ENCODE measurements around the gene SH3GL2.
A peak's percentile ranks its signal among the peaks of the same experiment; 100 is the strongest.

The SH3GL2 gene

GRCh38 chr9:17578911-17579793 lies at the start of gene SH3GL2:
TSS of gene SH3GL2 (plus strand) at chr9:17579066.
- DNase-seq (ENCODE audit: low spot score): no peak

DNA sequence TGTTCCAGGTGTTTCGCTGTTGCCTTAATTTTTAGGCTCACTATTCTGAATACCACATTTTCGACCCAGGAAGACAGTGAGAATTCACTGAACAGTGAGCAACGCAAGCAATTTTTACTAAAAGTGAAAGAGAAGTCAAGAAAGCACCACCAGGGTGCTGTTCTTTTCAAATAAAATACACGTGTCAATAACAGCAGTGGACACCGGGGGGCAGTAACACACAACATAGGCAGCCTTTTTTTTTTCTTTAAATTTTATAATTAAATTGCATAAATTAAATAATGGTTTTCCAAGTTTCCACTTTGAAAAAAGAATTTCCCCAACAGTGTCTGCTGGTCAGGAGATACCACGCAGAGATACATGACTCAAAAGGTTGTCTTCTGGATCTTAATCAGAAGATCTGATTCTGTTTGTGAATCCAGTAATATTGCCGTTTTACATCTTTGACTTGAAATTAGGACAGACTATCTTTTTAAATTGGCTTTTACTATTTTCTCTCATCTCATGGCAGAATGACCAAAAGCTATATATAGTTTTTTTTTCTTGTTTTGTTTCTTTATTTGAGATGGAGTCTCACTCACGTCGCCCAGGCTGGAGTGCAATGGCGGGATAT lies 47.1 kb upstream of the SH3GL2 start:
- peak; percentile 20 for DNase-seq (ENCODE audit: low spot score)

DNA sequence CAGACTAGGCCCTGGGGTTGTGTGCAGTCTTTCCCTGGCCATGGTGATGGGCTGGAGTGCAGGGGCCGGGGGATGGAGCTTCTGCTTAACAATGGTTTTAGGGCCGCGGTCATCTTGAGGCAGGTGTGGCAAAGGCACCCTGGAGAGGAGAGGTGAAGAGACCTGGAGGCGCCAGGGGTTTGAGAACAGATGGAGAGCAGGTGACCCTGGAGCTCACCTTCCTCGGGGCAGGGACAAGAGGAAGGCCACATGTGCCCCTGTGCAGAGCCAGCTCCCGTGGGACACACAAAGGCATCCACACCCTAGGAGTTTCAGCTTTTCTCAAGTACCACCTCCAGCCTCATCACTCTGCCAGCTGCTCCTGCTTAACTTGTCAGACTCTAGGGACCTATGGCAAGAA lies 46.4 kb upstream of the SH3GL2 start:
- no peak for DNase-seq (ENCODE audit: low spot score)

DNA sequence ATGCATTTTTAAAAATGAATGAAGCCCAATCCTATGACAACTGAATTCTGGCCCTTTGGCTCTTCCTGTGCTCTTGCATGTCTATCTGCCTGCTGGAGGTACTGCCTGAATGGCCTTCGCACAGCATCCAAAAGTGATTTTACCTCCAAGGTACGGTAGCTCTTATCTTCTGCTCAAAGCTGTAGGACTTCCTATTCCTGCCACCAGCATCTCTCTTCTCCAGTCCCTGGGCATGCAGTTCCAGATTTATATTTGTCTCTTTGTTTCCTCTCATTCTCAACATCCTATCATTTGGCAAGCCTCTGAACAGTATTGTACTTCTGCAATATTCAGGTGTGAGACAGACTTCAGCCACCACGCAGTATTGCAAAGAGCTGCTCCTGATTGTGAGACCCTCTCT lies 43.7 kb upstream of the SH3GL2 start:
- no peak for DNase-seq (ENCODE audit: low spot score)

- DNase-seq (ENCODE audit: low spot score): no peak
Measured at GRCh38 chr9:17536027-17536426, 42.8 kb upstream of the SH3GL2 start.

- no peak for DNase-seq (ENCODE audit: low spot score)
Measured at GRCh38 chr9:17551023-17551422, 27.8 kb upstream of the SH3GL2 start.

- DNase-seq (ENCODE audit: low spot score): no peak
Measured at GRCh38 chr9:17555362-17556054, 23.4 kb upstream of the SH3GL2 start.

GRCh38 chr9:17556255-17556654 lies 22.6 kb upstream of the SH3GL2 start:
- no peak for DNase-seq (ENCODE audit: low spot score)

GRCh38 chr9:17556935-17557334 lies 21.9 kb upstream of the SH3GL2 start:
- DNase-seq (ENCODE audit: low spot score): no peak

- DNase-seq (ENCODE audit: low spot score): no peak
Measured at GRCh38 chr9:17571825-17572224, 7.0 kb upstream of the SH3GL2 start.

DNA sequence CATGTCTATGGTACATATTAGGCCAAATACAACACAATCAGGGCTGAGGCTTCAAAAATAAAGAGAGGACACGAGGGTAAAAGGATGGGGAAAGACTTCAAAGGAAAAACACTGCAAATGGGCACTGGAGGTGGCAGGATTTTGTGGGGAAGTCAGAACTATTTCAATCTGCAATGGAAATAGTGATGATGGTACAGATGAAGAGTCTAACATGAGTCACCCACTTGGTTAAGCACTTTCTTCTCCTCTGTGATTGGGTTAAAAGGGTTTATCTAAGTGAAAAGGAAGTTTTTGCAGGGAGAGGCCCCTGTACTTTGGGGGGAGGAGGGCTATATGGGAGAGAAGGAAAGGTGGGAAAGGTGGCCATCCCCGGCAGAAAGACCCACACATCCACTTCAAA lies 4.5 kb upstream of the SH3GL2 start:
- DNase-seq (ENCODE audit: low spot score): no peak

DNA sequence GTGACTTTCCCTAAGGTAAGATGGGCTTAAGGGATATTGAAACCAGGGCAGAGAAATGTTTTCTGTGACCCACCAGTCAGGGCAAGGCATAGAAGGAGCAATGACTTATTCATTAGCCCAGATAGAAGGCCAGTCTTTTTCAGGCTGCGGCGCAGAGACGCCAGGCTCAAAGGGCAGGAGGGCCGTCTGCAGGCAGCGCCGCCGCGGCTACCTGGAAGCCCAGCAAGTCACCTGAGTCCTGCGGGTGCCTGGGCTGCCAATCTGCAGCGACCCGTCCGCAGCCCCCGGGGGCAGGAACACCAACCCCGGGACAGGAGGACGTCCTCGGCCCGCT lies 322 bp upstream of the SH3GL2 start:
- DNase-seq (ENCODE audit: low spot score): no peak

DNA sequence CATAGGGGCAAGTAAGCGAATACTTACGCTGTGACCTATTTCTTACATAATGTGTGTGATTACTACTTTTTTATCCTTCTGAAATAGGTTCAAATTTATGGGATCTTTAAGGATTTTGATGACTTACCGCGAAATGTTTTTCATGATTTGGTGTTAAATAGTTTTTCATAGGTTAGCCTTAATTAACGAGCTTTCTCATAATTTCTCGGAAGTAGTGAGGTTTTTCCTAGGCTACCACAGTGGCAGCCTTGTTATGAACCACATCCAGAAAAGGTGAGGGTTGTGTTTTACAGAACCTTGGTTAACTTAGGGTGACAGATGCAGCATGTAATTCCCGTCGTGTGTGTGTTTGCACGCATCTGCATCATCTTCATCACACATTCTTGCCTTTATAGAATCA lies 1.3 kb downstream of the SH3GL2 start:
- DNase-seq (ENCODE audit: low spot score): no peak

DNA sequence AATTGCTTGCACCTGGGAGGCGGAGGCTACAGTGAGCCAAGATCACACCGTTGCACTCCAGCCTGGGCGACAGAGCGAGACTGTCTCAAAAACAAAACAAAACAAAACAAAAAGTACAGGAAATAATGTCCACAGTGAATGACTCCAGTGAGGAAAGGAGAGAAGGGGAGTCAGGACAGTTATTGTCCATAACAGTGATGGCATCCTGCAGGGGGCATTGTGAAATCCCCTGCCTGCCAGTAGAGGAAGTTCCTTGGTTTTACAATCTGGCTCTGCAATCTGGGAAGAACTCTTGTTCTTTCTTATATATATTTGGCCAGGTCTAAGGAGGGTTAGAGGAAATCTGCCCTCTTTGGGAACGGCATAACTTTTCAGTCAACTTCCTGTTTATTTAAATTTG lies 8.2 kb downstream of the SH3GL2 start:
- DNase-seq (ENCODE audit: low spot score): no peak

- no peak for DNase-seq (ENCODE audit: low spot score)
Measured at GRCh38 chr9:17588395-17588794, 9.5 kb downstream of the SH3GL2 start.

DNA sequence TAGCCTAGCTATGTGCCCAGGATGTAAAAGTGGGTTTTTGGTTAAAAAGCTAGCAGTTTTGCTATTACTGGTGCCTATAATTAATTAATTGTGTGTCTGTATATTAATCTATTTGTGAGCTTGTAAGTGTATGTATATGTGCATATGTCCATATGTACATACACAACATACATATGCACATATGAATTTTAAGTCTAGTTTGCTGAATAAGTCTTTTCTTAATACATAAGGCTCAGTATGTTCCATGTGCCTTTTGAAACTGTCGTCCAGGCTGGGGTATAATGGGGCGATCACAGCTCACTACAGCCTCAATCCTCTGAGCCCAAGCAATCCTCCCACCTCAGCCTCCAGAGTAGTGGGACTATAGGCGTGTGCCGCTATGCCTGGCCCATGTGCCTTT lies 10.1 kb downstream of the SH3GL2 start:
- DNase-seq (ENCODE audit: low spot score): no peak

- DNase-seq (ENCODE audit: low spot score): no peak
Measured at GRCh38 chr9:17589771-17590170, 10.9 kb downstream of the SH3GL2 start.

DNA sequence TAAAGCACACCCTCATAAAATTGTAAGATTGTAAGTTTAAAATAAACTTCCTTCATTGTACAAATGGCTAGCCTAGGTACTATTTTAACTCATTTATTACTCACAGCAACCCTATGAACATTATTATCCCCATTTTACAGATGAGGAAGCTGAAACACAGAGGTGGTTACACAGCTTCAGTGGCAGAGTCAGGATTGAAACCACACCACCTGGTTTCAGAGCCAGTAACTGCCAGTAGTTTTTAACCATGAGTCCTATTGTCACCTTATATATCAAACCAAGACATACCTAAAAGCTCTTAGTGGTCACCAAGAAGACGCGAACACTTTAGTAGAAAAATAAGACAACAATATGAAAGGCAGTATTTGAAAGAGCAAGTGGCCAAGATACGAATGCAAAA lies 16.1 kb downstream of the SH3GL2 start:
- no peak for DNase-seq (ENCODE audit: low spot score)

DNA sequence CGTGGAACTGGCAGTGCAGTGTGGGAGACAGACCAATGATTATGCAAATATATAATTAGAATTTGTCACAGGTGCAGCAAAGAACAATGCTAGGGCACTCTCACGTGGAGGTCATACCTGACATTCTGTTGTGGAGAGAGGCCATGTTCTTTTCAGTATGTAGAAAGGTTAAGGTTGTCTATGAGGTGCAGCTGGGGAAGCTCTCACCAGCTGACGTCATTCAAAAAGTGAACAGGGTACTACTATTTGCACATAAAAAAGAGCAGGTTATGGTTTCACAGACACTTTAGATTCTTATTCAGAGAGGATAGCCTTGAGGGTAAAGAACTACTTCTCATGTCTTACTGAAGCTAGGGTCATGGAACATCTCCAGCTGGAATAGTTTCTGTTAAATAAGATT lies 19.1 kb downstream of the SH3GL2 start:
- DNase-seq (ENCODE audit: low spot score): no peak

DNA sequence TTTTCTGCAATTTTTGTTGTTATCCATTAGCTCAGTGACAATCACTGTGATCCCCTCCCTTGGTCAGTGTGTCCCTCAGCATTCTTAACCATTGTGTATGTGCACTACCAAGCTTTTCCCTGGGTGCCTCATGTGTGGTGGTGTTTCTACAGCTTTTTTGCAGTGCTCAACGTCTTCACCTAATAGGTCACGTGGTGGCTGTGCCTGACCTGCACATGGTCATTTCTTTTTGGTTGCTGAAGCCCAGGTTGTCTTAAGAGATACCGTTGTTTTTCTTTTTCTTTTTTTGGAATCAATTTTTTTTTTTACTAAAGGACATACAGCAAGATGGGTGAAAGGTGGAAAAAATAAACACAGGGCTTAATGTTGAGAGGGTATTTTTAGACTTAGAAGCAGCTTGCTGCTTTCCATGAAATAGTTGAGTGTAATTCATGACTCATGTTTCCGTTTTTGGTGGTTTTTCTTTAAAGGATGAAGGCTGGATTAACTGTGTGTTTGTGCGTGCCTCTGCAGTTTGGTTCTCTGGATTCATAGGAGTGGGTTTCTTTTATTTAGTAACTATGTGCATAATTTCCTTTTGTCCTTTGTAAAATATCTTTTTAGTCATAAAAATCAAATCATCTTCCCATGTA lies 22.2 kb downstream of the SH3GL2 start:
- DNase-seq (ENCODE audit: low spot score): peak; percentile 35

DNA sequence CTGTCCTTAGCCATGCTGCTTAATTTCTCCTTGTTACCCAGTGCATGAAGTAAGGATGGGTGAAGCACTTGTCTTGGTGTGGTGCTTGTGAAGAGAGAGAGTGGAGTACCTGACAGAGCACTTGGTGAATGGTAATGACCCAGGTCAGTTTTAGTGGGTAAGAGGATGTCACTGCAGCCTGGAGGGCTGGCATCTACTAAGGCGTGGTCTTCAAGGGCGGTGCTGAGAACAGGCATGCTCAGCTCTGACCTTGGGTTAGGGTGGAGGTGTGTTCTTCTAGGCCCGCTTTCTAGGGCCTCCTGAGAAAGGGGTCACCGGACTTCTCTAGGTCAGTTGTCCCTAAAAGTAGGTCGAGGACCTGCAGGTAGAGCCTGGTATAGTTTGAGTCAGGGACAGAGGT lies 25.7 kb downstream of the SH3GL2 start:
- no peak for DNase-seq (ENCODE audit: low spot score)

GRCh38 chr9:17609312-17610005 lies 30.6 kb downstream of the SH3GL2 start:
- DNase-seq (ENCODE audit: low spot score): no peak
